GM06990 (cell line): ENCODE data around the gene C10orf105.

Experiments used
- DNase-seq: peaks from one replicate; pipeline ENCODE4 v3.0.0-alpha.2; 2011; ENCODE audit not compliant: insufficient read length; ENCODE audit errors: extremely low read depth
- H3K27me3 ChIP-seq: replicated peaks from 2 replicates; pipeline ENCODE4 v1.6.0; 2011; ENCODE audit warnings: low read length; ENCODE audit not compliant: control insufficient read depth, insufficient read depth
- H3K36me3 ChIP-seq: 2 replicates; pipeline ENCODE4 v1.5.1; 2011; ENCODE audit warnings: low read length; ENCODE audit not compliant: control insufficient read depth, insufficient read depth
- H3K4me3 ChIP-seq: replicated peaks from 2 replicates; pipeline ENCODE4 v1.5.1; 2011; ENCODE audit warnings: low read depth, mild to moderate bottlenecking, control low read depth, low read length
- CTCF ChIP-seq: IDR thresholded peaks from 2 replicates; pipeline ENCODE4 v1.5.1; 2011; ENCODE audit warnings: low read length, control low read depth, mild to moderate bottlenecking, inconsistent platforms; ENCODE audit not compliant: insufficient read depth, poor library complexity, severe bottlenecking

C10orf105 gene

DNA sequence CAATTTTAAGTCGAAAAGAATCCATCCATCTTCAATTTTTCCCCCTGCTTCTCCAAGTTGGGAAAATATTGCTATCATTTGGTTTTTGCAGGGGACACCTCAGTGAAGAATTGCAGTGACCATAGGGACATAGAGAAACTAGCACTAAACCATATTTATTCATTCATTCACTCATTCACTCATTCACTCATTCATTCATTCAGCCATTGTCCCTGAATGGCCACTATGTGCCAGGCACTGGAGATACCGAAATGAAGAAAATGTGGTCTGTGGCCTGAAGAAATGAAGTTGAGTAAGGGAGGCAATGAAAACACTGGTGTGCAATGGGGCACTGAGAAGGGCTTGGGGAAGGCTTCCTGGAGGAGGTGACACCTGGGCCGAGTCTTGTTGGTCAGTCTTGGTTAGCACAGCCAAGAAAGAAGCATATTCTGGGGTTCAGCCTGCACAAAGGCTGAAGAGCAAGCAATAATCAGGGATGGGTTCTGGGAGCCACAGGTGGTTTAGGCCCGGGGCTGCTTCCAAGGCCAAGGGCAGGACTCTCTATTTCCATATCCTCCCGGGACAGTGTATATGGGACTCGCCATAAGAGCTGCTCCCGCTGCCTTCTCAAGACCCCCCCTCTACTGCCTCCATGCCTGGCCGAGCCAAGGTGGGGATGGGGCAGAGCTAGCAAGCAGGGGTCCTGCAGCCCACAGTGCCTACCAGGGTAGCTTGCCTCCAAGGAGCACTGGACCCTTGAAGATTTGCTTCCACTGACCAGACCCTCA, 25.5 kb upstream of the C10orf105 start:
- TF ChIP-seq CTCF, result no peak
- Histone ChIP-seq H3K4me3 (no peak overlapping the region), H3K27me3 (no peaks in the 10 kb centered on the region), H3K36me3 (0 out of 2 replicates have a peak, but pooled peaks cover 1% of the 10 kb centered on the region)
- no peak for DNase-seq

- Histone ChIP-seq H3K4me3 (no peak overlapping the region), H3K27me3 (no peaks in the 10 kb centered on the region), H3K36me3 (no peaks in the 10 kb centered on the region)
- no peak for TF ChIP-seq CTCF
- no peak for DNase-seq
These were observed 24.3 kb upstream of the C10orf105 start for GRCh38 chr10:71743866-71744265.

GRCh38 chr10:71743089-71743838, 23.7 kb upstream of the C10orf105 start:
- Histone ChIP-seq H3K36me3 (no peaks in the 10 kb centered on the region), H3K27me3 (no peaks in the 10 kb centered on the region), H3K4me3 (no peak overlapping the region)
- no peak for TF ChIP-seq CTCF
- DNase-seq, result no peak

DNA sequence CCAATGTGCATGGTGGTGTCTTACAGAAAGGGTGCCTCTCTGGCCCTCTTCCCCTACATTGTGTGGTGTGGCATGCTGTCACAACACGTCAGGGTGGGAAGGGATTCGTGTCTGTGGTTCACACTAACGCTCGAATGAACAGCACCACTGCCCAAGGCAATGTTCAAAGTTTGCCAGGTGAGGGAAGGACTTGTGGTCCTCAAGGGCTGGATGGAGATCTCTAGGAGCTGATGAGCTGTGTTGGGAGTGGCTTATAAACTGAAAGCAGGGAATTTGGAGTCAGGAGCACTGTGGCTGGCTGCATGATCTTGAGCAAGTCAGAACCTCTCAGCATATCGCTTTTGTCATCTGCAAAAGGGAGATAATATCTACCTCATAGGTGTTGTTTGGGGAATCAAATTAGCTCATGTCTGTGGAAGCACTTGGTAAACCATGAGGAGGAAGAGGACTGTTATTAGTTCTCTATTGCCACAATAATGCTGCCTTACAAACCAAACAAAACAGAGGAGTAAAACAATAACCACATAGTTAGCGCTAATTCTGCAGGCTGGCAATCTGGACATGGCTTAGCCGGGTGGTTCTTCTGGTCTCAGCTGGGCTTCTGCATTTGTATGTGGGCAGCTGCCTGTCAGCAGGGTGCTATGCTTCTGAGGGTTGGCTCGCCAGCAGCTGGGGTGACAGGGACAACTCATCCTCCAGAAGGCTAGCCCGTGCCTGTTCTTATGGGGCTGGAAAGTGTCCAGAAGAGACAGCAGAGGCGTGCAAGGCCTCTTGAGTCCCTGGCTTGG, 22.9 kb upstream of the C10orf105 start:
- no peak for DNase-seq
- Histone ChIP-seq H3K4me3 (no peak overlapping the region), H3K36me3 (no peaks in the 10 kb centered on the region), H3K27me3 (no peaks in the 10 kb centered on the region)
- no peak for TF ChIP-seq CTCF

DNA sequence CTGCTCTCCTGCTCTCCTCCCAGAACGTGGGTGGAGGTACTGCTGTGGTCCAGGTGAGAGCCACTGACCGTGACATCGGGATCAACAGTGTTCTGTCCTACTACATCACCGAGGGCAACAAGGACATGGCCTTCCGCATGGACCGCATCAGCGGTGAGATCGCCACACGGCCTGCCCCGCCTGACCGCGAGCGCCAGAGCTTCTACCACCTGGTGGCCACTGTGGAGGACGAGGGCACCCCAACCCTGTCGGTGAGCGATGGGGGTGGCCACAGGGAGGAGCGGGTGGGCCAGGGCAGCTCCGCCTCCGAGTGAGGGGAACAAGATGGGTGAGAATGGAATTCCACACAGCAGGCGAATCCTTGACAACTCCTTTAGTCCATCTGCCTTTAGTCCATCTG, 22.1 kb upstream of the C10orf105 start:
- H3K36me3 ChIP-seq, result no peaks in the 10 kb centered on the region
- no peak for DNase-seq
- H3K27me3 ChIP-seq, result no peaks in the 10 kb centered on the region
- H3K4me3 ChIP-seq, result no peak overlapping the region
- TF ChIP-seq CTCF, result no peak
